ENCODE measurements around the gene PRPS1L1. TPM values are rescaled to one million over a fixed set of nuclear protein-coding genes. Genes with fewer than 3 reads are reported as not detected.

Gene PRPS1L1
- total RNA-seq, 1 experiment from 2014 or later: not detected

GRCh38 chr7:17984288-17984687, 43.4 kb downstream of the PRPS1L1 start (continued):
- no peak for TF ChIP-seq FOXK1 (CRISPR knock-in tag; IDR thresholded peaks at IDR 0.05)
- no peak for TF ChIP-seq PREB (CRISPR knock-in tag; IDR thresholded peaks at IDR 0.05; ENCODE audit: borderline replicate concordance)
- no peak for TF ChIP-seq USF2 (CRISPR knock-in tag; IDR thresholded peaks at IDR 0.05)
- no peak for TF ChIP-seq PRDM15 (CRISPR knock-in tag; IDR thresholded peaks at IDR 0.05)
- TF ChIP-seq TEAD4 (CRISPR knock-in tag; IDR thresholded peaks at IDR 0.05): no peak

- POLR2A ChIA-PET: no interaction called here
- no peak for TF ChIP-seq TP53 (CRISPR knock-in tag; IDR thresholded peaks at IDR 0.05)
- TF ChIP-seq JUN (CRISPR knock-in tag; IDR thresholded peaks at IDR 0.05): no peak
- no peak for TF ChIP-seq JAZF1 (CRISPR knock-in tag; IDR thresholded peaks at IDR 0.05)
- TF ChIP-seq E2F4 (CRISPR knock-in tag; IDR thresholded peaks at IDR 0.05; ENCODE audit: borderline replicate concordance, low read depth): no peak
- no peak for TF ChIP-seq GTF2I (CRISPR knock-in tag; conservative IDR thresholded peaks at IDR 0.05)
- TF ChIP-seq NFE2L1 (CRISPR knock-in tag; IDR thresholded peaks at IDR 0.05): no peak
- TF ChIP-seq CREM (CRISPR knock-in tag; IDR thresholded peaks at IDR 0.05): no peak
- no peak for TF ChIP-seq KAT7 (CRISPR knock-in tag; IDR thresholded peaks at IDR 0.05; ENCODE audit: borderline replicate concordance)
- no peak for TF ChIP-seq IRF2 (CRISPR knock-in tag; IDR thresholded peaks at IDR 0.05; ENCODE audit: borderline replicate concordance, low read depth)
- no peak for TF ChIP-seq NFYB (CRISPR knock-in tag; conservative IDR thresholded peaks at IDR 0.05; ENCODE audit: low read depth)
- TF ChIP-seq ZNF423 (CRISPR knock-in tag; IDR thresholded peaks at IDR 0.05): no peak
- no peak for TF ChIP-seq GABPB1 (CRISPR knock-in tag; IDR thresholded peaks at IDR 0.05)
- TF ChIP-seq ZNF671 (CRISPR knock-in tag; IDR thresholded peaks at IDR 0.05): no peak
- no peak for TF ChIP-seq IRF1 (CRISPR knock-in tag; IDR thresholded peaks at IDR 0.05)
- TF ChIP-seq ESRRA (CRISPR knock-in tag; IDR thresholded peaks at IDR 0.05; ENCODE audit: borderline replicate concordance): no peak
- TF ChIP-seq FOXP4 (CRISPR knock-in tag; IDR thresholded peaks at IDR 0.05): no peak
- no peak for TF ChIP-seq ZMAT4 (CRISPR knock-in tag; IDR thresholded peaks at IDR 0.05)
- TF ChIP-seq MAX (CRISPR knock-in tag; IDR thresholded peaks at IDR 0.05): no peak
- CTCF ChIA-PET: interaction anchor here (1.5 kb wide), 1 partner anchor 9 kb away, joined by 3 read pairs; no protein-coding TSS in a partner anchor
- ATAC-seq (no peak), DNase-seq (ENCODE audit: low spot score) (no peak)
- Mint-ChIP-seq H3K36me3 (no peaks in the 10 kb centered on the region), H3K4me3 (no peak overlapping the region), H3K27me3 (ENCODE audit: low read depth) (no peaks in the 10 kb centered on the region; the same call in 1 of the 2 replicates), H3K27ac (no peak overlapping the region), H3K4me1 (no peaks in the 10 kb centered on the region), H3K9me3 (no peaks in the 10 kb centered on the region)
Observed at GRCh38 chr7:17983221-17984062, 44.2 kb downstream of the PRPS1L1 start.
